ENCODE measurements around the gene YIPF1. TPM values are rescaled to one million over a fixed set of nuclear protein-coding genes. Genes with fewer than 3 reads are reported as not detected.

The YIPF1 gene
- total RNA-seq, result 21.3 and 31.9 TPM in 2 replicates

DNA sequence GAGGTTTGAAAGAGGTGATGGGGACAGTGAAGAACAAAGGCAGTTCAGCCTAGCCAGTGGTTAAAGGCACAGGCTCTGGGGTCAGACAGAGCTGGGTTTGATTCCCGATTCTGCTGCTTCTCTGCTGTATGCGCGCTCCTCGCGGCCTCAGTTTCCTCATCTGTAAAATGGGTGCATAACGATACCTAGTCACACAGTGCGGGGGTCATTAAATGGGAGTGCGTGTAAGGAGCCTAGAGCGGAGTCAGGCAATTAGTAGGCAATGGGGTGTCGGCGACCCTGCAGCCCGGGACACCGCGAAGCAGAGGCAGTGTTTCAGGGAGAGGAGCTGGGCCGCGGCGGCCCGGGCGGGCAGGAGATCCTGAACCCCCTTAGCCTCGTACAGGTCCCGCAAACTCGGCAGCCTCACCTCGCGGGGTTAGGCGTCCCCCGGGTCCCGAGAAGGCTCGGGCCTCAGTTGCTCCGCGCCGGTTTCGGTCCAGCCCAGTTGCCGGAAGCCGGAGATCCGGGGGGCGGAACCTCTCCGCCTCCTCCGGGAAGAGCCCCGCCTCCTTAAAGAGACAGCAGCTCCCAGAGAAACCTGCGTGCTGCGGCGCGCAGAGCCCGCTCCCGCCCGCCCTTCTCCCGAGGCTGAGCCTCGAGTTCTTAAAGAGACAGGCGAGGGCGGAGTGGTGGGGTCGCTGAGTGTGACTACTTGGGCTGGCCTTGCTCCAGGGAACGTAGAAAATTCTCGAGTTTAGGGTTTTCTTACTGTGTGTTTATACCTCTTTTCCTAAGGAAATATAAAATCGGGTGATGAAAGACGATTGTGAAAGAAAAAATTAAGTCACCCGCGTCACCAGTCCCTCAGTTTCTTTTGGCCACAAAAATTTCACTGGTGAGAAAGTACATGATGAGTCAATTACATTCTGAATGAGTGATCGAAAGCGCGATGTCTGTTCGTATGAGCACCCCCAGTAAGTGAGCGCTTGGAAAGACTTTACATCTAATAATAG lies at the start of gene YIPF1:
Gene YIPF1 (minus strand): TSS at position 494 of the 995 bp plus-strand sequence. CDS start 860 bp downstream, outside the sequence.

GRCh38 chr1:53893999-53894636 lies 4.5 kb upstream of the YIPF1 start, which contains the start of gene DIO1:
TSS of gene DIO1 (plus strand) at chr1:53894187. CDS start at chr1:53894211, 24 bp downstream.

GRCh38 chr1:53837924-53838653 lies 51.5 kb downstream of the YIPF1 start, which contains the start of gene NDC1:
TSS of gene NDC1 (minus strand) at chr1:53838296. CDS start at chr1:53838261, 35 bp downstream.

Other genes with a start within 250 kb of the YIPF1 start
- 1.6 and 1.8 TPM in 2 replicates for gene GLIS1, start 150.6 kb downstream of the YIPF1 start, total RNA-seq
- 9.1 and 12.6 TPM in 2 replicates for gene NDC1, start 51.5 kb downstream of the YIPF1 start, total RNA-seq
- not detected in 2 replicates for gene DIO1, start 4.4 kb upstream of the YIPF1 start, total RNA-seq
- 22.2 and 29.3 TPM in 2 replicates for gene IFT25, start 55.9 kb upstream of the YIPF1 start, total RNA-seq
- gene LRRC42, start 56.6 kb upstream of the YIPF1 start, total RNA-seq, result 23.5 and 41.0 TPM in 2 replicates
- gene LDLRAD1, start 128.4 kb upstream of the YIPF1 start, total RNA-seq, result not detected in 2 replicates
- 437 and 450 TPM in 2 replicates for gene TMEM59, start 163.4 kb upstream of the YIPF1 start, total RNA-seq
- 2.0 and 5.7 TPM in 2 replicates for gene TCEANC2, start 163.8 kb upstream of the YIPF1 start, total RNA-seq